ENCODE results near the gene DYNC2LI1. TPM values are rescaled to one million over a fixed set of nuclear protein-coding genes. Genes with fewer than 3 reads are reported as not detected.

DYNC2LI1 gene
- total RNA-seq, 2 experiments from 2014 or later = 4.0 to 5.1 TPM

DNA sequence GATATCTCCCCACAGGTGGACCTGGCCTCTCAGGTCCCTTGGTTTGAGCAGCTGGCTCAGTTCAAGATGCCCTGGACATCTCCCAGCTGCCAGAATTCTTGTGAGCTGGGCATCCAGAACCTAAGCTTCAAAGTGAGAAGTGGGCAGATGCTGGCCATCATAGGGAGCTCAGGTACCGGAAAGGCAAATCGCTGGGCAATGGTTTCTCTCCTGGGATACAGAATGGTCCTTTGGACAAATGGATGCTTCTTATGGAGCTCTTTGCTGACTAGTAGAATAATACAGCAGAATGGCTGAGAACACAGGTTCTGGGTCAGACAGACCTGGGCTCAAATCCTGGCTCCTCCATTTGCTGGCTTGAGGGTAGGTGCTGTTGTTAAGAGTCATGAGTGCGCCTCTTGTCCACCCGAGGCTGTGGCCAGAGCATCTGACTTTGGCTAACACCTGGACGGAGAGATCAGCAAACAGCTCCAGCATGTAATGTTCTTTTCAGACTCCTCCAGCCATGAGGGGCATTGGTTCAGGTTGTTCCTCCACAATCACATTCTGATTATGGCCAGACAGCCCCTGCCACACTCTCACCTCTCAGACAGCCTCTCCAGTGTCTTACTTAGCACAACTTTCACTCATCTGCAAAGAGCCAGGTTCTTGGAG lies 72.4 kb downstream of the DYNC2LI1 start:
- Mint-ChIP-seq H3K27me3 (peaks cover 2% of the 10 kb centered on the region), H3K36me3 (ENCODE audit: low read depth) (no peaks in the 10 kb centered on the region), H3K4me1 (no peaks in the 10 kb centered on the region), H3K4me3 (no peak overlapping the region), H3K27ac (no peak overlapping the region), H3K9me3 (no peaks in the 10 kb centered on the region)
- ChIA-PET CTCF (interaction anchor here (0.9 kb wide), 1 partner anchor 27 kb away, joined by 3 read pairs; no protein-coding TSS in a partner anchor), POLR2A (no interaction called here)
- DNase-seq = no peak

- no peak overlapping the region for H3K4me3 Mint-ChIP-seq
- peaks cover 2% of the 10 kb centered on the region for H3K27me3 Mint-ChIP-seq
- no peak overlapping the region for H3K27ac Mint-ChIP-seq
- CTCF ChIA-PET = no interaction called here
- no peaks in the 10 kb centered on the region for H3K36me3 Mint-ChIP-seq (ENCODE audit: low read depth)
- no peaks in the 10 kb centered on the region for H3K9me3 Mint-ChIP-seq
- POLR2A ChIA-PET = no interaction called here
- no peak for DNase-seq
- H3K4me1 Mint-ChIP-seq = no peaks in the 10 kb centered on the region
Observed at GRCh38 chr2:43848214-43848613, 74.4 kb downstream of the DYNC2LI1 start.

DNA sequence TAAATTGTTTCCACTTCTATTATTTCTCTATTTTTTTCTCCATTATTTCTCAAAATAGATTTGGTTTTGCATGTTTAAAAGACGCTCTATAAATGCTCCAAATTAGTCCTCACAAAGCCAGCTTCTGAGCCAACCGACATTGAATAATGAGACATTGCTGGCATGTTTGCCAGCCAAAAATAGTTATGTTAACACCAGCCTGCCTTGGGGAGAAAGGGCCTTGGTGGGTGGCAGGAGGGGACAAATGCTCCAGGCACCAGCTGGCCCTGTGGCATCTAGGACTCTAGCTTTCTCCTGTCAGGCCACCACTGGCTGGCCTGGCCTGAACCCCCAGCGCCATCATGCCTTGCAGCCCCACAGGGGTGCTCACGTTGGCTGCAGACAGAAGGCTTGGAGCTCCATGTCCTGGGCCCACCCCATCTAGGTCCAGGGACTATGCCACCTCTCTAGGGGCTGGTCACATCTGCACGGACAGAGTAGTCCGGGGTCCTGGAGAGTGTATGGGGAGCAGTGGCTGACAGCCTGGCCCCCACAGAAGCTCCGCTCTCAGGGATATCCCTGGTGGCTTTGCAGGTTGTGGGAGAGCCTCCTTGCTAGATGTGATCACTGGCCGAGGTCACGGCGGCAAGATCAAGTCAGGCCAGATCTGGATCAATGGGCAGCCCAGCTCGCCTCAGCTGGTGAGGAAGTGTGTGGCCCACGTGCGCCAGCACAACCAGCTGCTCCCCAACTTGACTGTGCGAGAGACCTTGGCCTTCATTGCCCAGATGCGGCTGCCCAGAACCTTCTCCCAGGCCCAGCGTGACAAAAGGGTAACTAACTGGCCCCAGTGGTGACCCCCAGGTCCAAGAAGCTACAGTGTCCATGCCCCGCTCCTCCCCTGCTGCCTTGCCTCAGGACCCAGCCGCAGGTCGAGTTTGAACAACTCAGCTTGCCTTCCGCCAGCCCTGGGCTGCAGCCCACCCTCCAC lies 77.5 kb downstream of the DYNC2LI1 start:
- no peaks in the 10 kb centered on the region for H3K36me3 Mint-ChIP-seq (ENCODE audit: low read depth)
- CTCF ChIA-PET = no interaction called here
- DNase-seq = no peak
- no peaks in the 10 kb centered on the region for H3K4me1 Mint-ChIP-seq
- no peak overlapping the region for H3K4me3 Mint-ChIP-seq
- peaks cover 13% of the 10 kb centered on the region for H3K27me3 Mint-ChIP-seq
- H3K9me3 Mint-ChIP-seq = no peaks in the 10 kb centered on the region
- POLR2A ChIA-PET = no interaction called here
- H3K27ac Mint-ChIP-seq = no peak overlapping the region

DNA sequence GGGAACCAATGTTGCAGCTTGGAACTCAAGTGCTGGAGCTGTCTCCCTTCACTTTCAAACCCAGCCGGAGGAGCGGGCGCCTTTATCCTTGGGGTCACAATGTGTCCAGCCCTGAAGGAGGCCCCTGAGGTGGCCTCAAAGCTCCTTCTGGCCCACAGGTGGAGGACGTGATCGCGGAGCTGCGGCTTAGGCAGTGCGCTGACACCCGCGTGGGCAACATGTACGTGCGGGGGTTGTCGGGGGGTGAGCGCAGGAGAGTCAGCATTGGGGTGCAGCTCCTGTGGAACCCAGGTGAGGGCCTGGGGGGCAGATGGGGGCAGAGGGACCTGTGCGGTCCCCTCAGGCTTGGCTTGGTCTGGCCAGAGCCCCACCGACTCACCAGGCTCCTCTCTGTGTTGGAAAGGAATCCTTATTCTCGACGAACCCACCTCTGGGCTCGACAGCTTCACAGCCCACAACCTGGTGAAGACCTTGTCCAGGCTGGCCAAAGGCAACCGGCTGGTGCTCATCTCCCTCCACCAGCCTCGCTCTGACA lies 78.4 kb downstream of the DYNC2LI1 start:
- ChIA-PET CTCF (no interaction called here), POLR2A (no interaction called here)
- DNase-seq = no peak
- no peaks in the 10 kb centered on the region for H3K9me3 Mint-ChIP-seq
- H3K4me1 Mint-ChIP-seq = no peaks in the 10 kb centered on the region
- H3K27ac Mint-ChIP-seq = no peak overlapping the region
- H3K36me3 Mint-ChIP-seq (ENCODE audit: low read depth) = no peaks in the 10 kb centered on the region
- peaks cover 21% of the 10 kb centered on the region for H3K27me3 Mint-ChIP-seq
- H3K4me3 Mint-ChIP-seq = no peak overlapping the region

GRCh38 chr2:43853141-43854081 lies 79.6 kb downstream of the DYNC2LI1 start:
- POLR2A ChIA-PET = no interaction called here
- H3K27me3 Mint-ChIP-seq = peaks cover 25% of the 10 kb centered on the region
- CTCF ChIA-PET = no interaction called here
- DNase-seq = no peak
- H3K4me3 Mint-ChIP-seq = no peak overlapping the region
- H3K27ac Mint-ChIP-seq = no peak overlapping the region
- H3K4me1 Mint-ChIP-seq = no peaks in the 10 kb centered on the region
- H3K36me3 Mint-ChIP-seq (ENCODE audit: low read depth) = no peaks in the 10 kb centered on the region
- no peaks in the 10 kb centered on the region for H3K9me3 Mint-ChIP-seq

DNA sequence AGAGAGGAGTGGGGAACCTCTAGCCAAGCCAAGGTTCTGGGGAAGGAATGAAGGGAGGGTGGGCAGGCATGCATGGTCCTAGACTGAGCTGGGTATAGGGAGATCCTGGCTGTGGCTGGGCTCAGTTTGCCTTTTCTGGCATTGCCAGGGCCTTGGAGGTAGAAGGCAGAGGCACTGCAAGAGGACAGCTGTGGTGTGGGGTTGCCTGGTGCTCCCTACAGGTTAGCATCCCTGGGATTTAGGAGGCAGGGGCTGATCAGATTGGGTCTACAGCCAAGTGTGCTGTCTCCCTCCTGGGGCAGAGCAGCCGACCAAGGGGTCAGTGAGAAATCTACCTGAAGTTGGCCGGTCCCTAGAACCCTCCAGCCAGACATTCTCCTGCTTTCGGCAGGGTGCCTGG lies 80.8 kb downstream of the DYNC2LI1 start:
- H3K4me1 Mint-ChIP-seq = no peaks in the 10 kb centered on the region
- ChIA-PET POLR2A (no interaction called here), CTCF (no interaction called here)

DNA sequence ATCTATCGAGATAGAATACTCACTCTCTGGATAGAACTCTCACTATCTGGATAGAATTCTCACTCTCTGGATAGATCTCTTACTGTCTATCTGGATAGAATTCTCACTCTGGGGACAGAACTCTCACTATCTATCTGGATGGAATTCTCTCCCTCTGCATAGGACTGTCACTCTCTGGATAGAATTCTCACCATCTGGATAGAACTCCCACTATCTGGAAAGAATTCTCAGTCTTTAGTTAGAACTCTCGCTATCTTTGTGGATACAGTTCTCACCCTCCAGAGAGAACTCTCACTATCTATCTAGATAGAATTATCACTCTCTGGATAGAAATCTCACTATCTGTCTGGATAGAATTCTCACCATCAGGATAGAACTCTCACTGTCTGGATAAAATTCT lies 81.5 kb downstream of the DYNC2LI1 start:
- DNase-seq = no peak
- Mint-ChIP-seq H3K4me3 (no peak overlapping the region), H3K36me3 (ENCODE audit: low read depth) (no peaks in the 10 kb centered on the region), H3K9me3 (no peaks in the 10 kb centered on the region), H3K27me3 (peaks cover 27% of the 10 kb centered on the region), H3K27ac (no peak overlapping the region), H3K4me1 (no peaks in the 10 kb centered on the region)
- ChIA-PET CTCF (no interaction called here), POLR2A (no interaction called here)

More for the DNA sequence above, 80.8 kb downstream of the DYNC2LI1 start:
- H3K27ac Mint-ChIP-seq = no peak overlapping the region
- DNase-seq = no peak
- H3K9me3 Mint-ChIP-seq = no peaks in the 10 kb centered on the region
- peaks cover 25% of the 10 kb centered on the region for H3K27me3 Mint-ChIP-seq
- H3K4me3 Mint-ChIP-seq = no peak overlapping the region
- no peaks in the 10 kb centered on the region for H3K36me3 Mint-ChIP-seq (ENCODE audit: low read depth)

Other genes with a start within 250 kb of the DYNC2LI1 start
- gene THADA, start 178.0 kb upstream of the DYNC2LI1 start, total RNA-seq = 10 to 100 TPM; 26.2 to 32.2 TPM
- under 1 TPM; 0.20 to 0.40 TPM for gene PLEKHH2, start 136.8 kb upstream of the DYNC2LI1 start, total RNA-seq
- not detected for gene C1GALT1C1L, start 97.6 kb upstream of the DYNC2LI1 start, total RNA-seq
- not detected for gene ABCG5, start 64.8 kb downstream of the DYNC2LI1 start, total RNA-seq
- not detected for gene ABCG8, start 64.9 kb downstream of the DYNC2LI1 start, total RNA-seq
- gene LRPPRC, start 221.9 kb downstream of the DYNC2LI1 start, total RNA-seq = 10 to 100 TPM; 77.6 to 80.2 TPM

All from activated CD4-positive, alpha-beta T cell treated with anti-CD3 and anti-CD28 coated beads, Interleukin-2, amount 10 ng/mL, durations not matched to agents 7 days and 5 days (primary cell).